Left ventricle myocardium superior (tissue), 1 donor: ENCODE measurements around the gene ATP13A4. TPM values are rescaled to one million over a fixed set of nuclear protein-coding genes. Genes with fewer than 3 reads are reported as not detected.
"Not testable (repeated sequence)": the region's sequence is repeated elsewhere in the genome, so short reads cannot be mapped to it uniquely, and the experiment has no call there.

Experiments used
- ATAC-seq: fragments of 200-7000 bp; cut with Tn5 transposase; one replicate; pipeline ENCODE4 v1.9.1; 2020; ENCODE audit warnings: mild to moderate bottlenecking, moderate library complexity
- DNase-seq: peaks from one replicate; pipeline ENCODE4 v3.0.0-alpha.2; 2020
- intact Hi-C: fragments of 100-400 bp; cut with micrococcal nuclease; formaldehyde crosslinking; loops from one replicate; pipeline ENCODE4 v1.11.0; 2022
- total RNA-seq: library from RNA; stranded (reverse); fragmentation: NEBNext Ultra II Directional; extraction: Animal tissue kit (Norgen Biotek cat#: 25700); gene quantifications from one replicate; pipeline ENCODE4 v1.2.1, GENCODE V29; 2021
- donor health status: DM: no; HTN: yes; CAD: no; lungs with severe emphysema.

ATP13A4 gene
- total RNA-seq, 1 donor from 2014 or later, result 0.64 TPM

DNA sequence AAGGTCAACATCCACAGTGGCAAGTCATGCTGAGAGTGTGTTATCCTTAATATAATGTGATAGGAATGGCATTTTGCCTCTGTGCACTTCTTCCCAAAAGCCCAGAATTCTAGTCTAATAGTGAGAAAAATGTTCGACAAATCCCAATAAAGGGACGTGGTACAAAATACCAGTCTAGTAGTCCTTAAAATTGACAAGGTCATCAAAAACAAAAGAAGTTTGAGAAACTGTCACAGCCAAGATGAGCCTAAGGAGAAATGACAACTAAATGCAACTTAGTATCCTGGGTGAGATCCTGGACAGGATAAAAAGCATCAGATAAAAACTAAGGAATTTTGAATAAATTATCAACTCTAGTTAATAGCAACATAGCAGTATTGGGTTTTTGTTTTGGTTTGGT is 14.4 kb upstream of the ATP13A4 start:
- ATAC-seq (no peak), DNase-seq (no peak)
- intact Hi-C loops, result no loop called here

DNA sequence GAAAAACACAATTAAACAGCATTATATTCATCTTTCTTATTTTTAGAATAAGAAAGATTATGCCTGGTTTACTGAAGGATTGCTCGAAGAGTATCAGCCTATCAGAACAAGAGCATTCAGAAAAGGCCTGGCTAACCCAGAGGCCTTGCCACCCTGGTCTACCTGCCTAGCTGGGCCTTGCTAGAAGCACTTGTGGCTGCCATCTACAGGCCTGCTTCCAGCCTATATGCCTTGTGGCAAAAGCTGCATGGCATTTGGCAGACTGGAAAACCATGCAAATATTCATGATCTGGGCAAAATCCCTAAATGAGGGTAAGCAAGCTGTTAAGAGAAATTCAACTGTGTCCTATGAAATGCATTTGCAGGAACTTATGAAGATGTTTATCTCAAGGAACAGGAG is 9.3 kb upstream of the ATP13A4 start:
- ATAC-seq (peak; percentile 54), DNase-seq (no peak)
- intact Hi-C loops, result no loop called here

- intact Hi-C loops, result no loop called here
- ATAC-seq (no peak), DNase-seq (no peak)
Observed at GRCh38 chr3:193563426-193563825, 8.7 kb upstream of the ATP13A4 start.

GRCh38 chr3:193560870-193561269 is 6.2 kb upstream of the ATP13A4 start:
- intact Hi-C loops, result no loop called here
- DNase-seq (peak; percentile 48), ATAC-seq (peak; percentile 84)

DNA sequence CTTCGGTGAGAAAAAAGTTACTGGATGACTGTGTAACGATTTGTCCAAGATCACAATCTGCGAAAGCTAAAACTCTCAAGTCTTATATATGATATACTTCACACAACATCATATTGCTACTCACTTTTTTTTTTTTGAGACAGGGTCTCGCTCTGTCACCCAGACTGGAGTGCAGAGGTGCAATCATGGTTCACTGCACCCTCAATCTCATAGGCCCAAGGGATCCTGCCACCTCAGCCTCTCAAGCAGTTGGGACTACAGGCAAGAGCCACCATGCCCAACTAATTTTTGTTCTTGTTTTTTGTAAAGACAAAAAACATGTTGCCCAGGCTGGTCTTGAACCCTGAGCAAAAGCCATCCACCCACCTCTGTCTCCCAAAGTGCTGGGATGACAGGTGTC is 5.4 kb upstream of the ATP13A4 start:
- intact Hi-C loops, result no loop called here
- no peak for ATAC-seq
- DNase-seq, result no peak

- ATAC-seq (no peak), DNase-seq (no peak)
- intact Hi-C loops, result no loop called here
Observed at GRCh38 chr3:193559100-193559499, 4.4 kb upstream of the ATP13A4 start.

GRCh38 chr3:193556841-193557240 is 2.1 kb upstream of the ATP13A4 start:
- intact Hi-C loops, result no loop called here
- ATAC-seq (no peak), DNase-seq (no peak)

DNA sequence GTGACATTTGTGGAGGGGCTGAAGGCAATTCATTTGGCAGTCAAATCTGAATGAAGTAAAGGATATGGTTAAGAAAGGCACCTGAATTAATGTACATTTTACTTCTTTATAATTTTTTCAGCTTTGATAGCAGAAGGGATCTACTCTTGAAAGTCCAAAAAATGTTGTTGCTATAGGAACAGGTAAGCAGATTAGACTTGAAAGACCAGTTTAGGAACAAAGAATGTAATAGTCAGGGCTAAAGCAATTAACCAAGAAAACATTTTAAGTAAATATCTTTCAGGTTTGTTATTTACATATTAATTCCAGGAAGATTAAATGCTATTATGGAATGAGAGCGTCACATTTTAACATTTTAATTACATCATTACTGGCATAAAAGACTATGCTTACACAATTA is 1.1 kb downstream of the ATP13A4 start:
- ATAC-seq (no peak), DNase-seq (no peak)
- intact Hi-C loops, result no loop called here

GRCh38 chr3:193552923-193553322 is 1.8 kb downstream of the ATP13A4 start:
- intact Hi-C loops, result no loop called here
- ATAC-seq (peak; percentile 79), DNase-seq (no peak)

DNA sequence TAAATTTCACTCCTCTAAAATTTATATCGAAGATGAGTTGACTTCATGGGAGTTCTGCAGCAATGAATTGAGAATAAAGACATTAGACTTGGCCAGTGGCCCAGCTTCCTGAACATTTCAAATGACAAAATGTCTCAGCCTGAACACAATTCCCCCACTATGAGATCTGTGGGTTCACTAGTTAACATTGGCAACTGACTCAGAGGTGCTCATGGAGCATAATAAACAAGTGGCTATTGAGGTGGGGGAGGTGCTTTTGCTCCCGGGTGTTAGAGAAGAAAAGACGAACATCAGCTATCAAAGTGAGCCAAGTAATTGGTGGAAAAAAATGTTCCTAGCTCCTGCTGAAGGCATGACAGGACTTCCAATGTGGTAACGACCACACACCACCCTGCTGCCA is 6.3 kb downstream of the ATP13A4 start:
- intact Hi-C loops, result no loop called here
- no peak for ATAC-seq

GRCh38 chr3:193546129-193546528 is 8.6 kb downstream of the ATP13A4 start:
- intact Hi-C loops, result no loop called here
- DNase-seq, result no peak
- ATAC-seq, result no peak

More for the DNA sequence above, 6.3 kb downstream of the ATP13A4 start:
- DNase-seq, result no peak

- no peak for ATAC-seq
- no peak for DNase-seq
- intact Hi-C loops, result no loop called here
Observed at GRCh38 chr3:193545304-193545703, 9.4 kb downstream of the ATP13A4 start.

GRCh38 chr3:193544289-193544688 is 10.4 kb downstream of the ATP13A4 start:
- ATAC-seq (no peak), DNase-seq (no peak)
- intact Hi-C loops, result no loop called here

GRCh38 chr3:193530231-193531165 is 24.2 kb downstream of the ATP13A4 start:
- intact Hi-C loops, result no loop called here
- no peak for ATAC-seq

DNA sequence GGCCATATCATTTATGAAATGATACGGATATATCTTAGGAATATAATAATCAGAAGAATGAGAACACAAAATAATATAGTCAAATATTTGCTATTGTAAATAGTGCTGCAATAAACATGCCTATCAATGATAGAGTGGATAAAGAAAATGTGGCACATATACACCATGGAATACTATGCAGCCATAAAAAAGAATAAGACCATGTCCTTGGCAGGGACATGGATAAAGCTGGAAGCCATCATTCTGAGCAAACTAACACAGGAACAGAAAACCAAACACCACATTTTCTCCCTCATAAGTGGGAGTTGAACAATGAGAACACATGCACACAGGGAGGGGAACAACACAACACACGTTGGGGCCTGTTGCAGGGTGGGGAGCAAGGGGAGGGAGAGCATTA is 28.6 kb downstream of the ATP13A4 start:
- ATAC-seq, intact Hi-C loops, DNase-seq: not testable (repeated sequence)

More at GRCh38 chr3:193530231-193531165, 24.2 kb downstream of the ATP13A4 start:
- DNase-seq, result no peak

DNA sequence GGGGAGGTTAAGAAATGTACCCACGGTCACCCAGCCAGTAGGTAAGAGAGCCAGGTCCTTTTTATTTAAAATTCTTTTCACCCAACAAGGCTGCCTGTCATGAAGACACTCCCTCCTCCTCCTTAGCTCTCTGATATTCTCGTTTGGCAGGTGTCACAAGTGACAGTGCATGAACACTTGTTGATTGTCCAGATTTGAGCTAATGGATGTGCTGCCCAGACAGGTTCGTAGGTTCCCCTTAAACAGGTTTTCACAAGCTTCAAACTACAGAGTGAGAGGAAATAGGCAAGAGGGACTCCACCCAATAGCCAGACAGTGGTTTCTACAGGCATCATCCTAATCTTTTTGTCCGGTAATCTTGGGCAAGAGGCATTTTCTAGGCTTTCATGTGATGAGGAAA is 32.2 kb downstream of the ATP13A4 start:
- DNase-seq, result no peak
- ATAC-seq, result no peak
- intact Hi-C loops, result no loop called here

DNA sequence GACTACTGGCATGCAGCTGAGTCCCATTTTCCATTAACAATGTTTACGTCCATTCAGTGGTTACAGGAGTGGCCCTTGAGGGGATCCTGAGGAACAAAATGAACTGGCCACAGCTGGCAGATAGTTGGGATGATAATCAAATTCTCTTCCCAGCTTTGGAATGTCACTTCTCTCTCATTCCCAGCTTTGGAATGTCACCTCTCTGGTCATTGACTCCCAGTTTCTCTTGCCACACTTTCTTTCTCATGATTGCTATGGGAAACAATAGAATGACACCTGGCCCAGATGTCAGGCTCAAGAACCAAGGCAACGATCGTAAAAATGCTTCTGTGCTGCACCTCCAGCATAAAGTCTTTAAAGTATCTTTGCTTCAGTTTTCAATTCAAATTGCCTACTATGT is 34.0 kb downstream of the ATP13A4 start:
- ATAC-seq, result no peak
- intact Hi-C loops, result no loop called here

DNA sequence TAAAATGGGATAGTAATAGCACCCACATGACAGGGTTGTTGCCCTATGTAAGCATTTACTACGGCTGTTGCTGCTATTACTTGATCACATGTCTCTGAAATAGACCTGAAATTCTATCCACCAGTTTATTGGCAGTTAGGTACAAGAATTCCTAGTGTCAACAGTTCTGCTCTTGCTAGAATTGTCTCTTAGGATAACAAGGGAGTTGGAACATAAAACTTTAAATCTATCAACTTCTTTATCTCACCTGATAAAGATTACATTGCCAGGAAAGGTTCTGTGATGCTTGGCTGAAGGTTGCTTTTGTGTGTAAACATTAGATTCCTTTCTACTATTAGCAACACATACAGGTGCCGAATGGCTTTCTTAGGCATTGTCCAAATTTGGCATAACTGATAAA is 38.7 kb downstream of the ATP13A4 start:
- DNase-seq (no peak), ATAC-seq (no peak)
- intact Hi-C loops, result no loop called here

More for the DNA sequence above, 34.0 kb downstream of the ATP13A4 start:
- no peak for DNase-seq

- intact Hi-C loops, result no loop called here
- no peak for ATAC-seq
- DNase-seq, result no peak
Observed at GRCh38 chr3:193510154-193510553, 44.5 kb downstream of the ATP13A4 start.

DNA sequence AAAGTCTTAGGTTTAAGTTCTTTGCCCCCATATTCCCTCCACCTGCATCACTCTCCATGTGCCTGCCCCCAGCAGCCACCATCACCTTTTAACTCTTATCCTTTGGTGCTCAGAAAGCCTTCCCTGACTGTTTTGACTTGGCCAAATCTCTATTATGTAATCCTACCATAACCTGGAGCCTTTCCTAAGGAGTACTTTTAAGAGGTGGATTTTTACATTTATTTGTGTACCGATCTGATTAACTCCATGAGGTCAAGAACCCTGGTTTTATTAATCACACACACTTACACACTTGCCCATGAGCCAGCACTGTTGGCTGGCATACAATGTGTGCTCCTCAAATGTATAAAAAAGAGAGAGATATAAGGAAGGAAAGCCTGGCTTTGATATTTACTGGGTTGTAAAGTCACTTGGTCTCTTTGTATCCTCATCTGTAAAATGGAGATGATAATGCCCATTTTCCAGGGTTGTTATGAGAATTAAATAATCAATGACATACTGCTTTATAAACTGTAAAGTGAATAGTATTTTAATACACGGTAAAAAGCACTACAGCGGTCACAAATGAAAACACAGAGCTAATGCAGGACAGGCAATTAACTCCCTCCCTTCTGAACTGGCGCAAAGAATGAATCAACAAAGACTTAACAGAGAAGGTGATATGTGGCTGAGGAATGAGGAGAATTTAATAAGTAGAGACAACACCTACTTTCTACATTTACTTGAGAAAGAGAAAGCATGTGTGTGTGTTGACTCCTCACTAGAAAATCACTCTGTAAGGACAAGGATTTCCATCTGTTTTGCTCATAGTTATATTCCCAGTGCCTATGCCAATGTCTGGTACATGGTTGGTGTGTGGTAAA is 45.4 kb downstream of the ATP13A4 start:
- DNase-seq (no peak), ATAC-seq (no peak)
- intact Hi-C loops, result no loop called here
